GM18861 (cell line): ENCODE measurements around the gene TNNT2.
A peak's percentile ranks its signal among the peaks of the same experiment; 100 is the strongest.

Experiments used
- ATAC-seq: cut with Tn5 transposase; IDR thresholded peaks from one replicate; pipeline ENCODE4 v1.9.1; 2021; ENCODE audit not compliant: unreplicated experiment

Gene TNNT2

GRCh38 chr1:201377611-201378092 is at the start of gene TNNT2:
TSS of gene TNNT2 (minus strand) at chr1:201377680. CDS start at chr1:201373254, 4,426 bp downstream.
- ATAC-seq, result no peak

- no peak for ATAC-seq
These were observed 49.2 kb upstream of the TNNT2 start for GRCh38 chr1:201426479-201427310.

- ATAC-seq, result no peak
These were observed 46.7 kb upstream of the TNNT2 start for GRCh38 chr1:201424146-201424545.

GRCh38 chr1:201423655-201424054 is 46.2 kb upstream of the TNNT2 start:
- ATAC-seq, result no peak

- ATAC-seq, result no peak
These were observed 45.1 kb upstream of the TNNT2 start for GRCh38 chr1:201422436-201423030.

GRCh38 chr1:201422026-201422425 is 44.5 kb upstream of the TNNT2 start:
- no peak for ATAC-seq

- no peak for ATAC-seq
These were observed 43.6 kb upstream of the TNNT2 start for GRCh38 chr1:201421041-201421440.

- ATAC-seq, result no peak
These were observed 43.1 kb upstream of the TNNT2 start for GRCh38 chr1:201420608-201421002.

- no peak for ATAC-seq
These were observed 42.5 kb upstream of the TNNT2 start for GRCh38 chr1:201419746-201420607.

- no peak for ATAC-seq
These were observed 41.8 kb upstream of the TNNT2 start for GRCh38 chr1:201419256-201419655.

GRCh38 chr1:201418461-201418860 is 41.0 kb upstream of the TNNT2 start:
- ATAC-seq, result no peak

GRCh38 chr1:201414051-201414738 is 36.7 kb upstream of the TNNT2 start:
- no peak for ATAC-seq

- ATAC-seq, result no peak
These were observed 33.8 kb upstream of the TNNT2 start for GRCh38 chr1:201411292-201411691.

GRCh38 chr1:201409440-201409839 is 32.0 kb upstream of the TNNT2 start:
- no peak for ATAC-seq

- no peak for ATAC-seq
These were observed 31.3 kb upstream of the TNNT2 start for GRCh38 chr1:201408834-201409200.

GRCh38 chr1:201408176-201408833 is 30.8 kb upstream of the TNNT2 start:
- ATAC-seq, result no peak

GRCh38 chr1:201406831-201407406 is 29.4 kb upstream of the TNNT2 start:
- ATAC-seq, result no peak

- peak; percentile 48 for ATAC-seq
These were observed 28.0 kb upstream of the TNNT2 start for GRCh38 chr1:201405484-201405831.

- no peak for ATAC-seq
These were observed 27.4 kb upstream of the TNNT2 start for GRCh38 chr1:201404722-201405483.
